IPS DF 4.7 (cell line): ENCODE measurements around the gene COPS9.

ENCODE experiments used
- DNase-seq: peaks from one replicate; pipeline ENCODE4 v3.0.0-alpha.2; 2013; ENCODE audit warnings: low spot score; ENCODE audit errors: extremely low read depth

COPS9 gene

GRCh38 chr2:240149943-240150784 is 14.1 kb upstream of the COPS9 start:
- DNase-seq, result no peak

- DNase-seq, result no peak
Measured at GRCh38 chr2:240147911-240148587, 11.9 kb upstream of the COPS9 start.

GRCh38 chr2:240147382-240147781 is 11.3 kb upstream of the COPS9 start:
- no peak for DNase-seq

GRCh38 chr2:240146627-240147278 is 10.6 kb upstream of the COPS9 start:
- no peak for DNase-seq

GRCh38 chr2:240146141-240146561 is 10.0 kb upstream of the COPS9 start:
- no peak for DNase-seq

GRCh38 chr2:240145461-240145860 is 9.4 kb upstream of the COPS9 start:
- no peak for DNase-seq

- no peak for DNase-seq
Measured at GRCh38 chr2:240144649-240145261, 8.7 kb upstream of the COPS9 start.

GRCh38 chr2:240143801-240144648 is 7.9 kb upstream of the COPS9 start:
- no peak for DNase-seq

GRCh38 chr2:240143276-240143675 is 7.2 kb upstream of the COPS9 start:
- DNase-seq, result no peak

GRCh38 chr2:240142859-240143258 is 6.8 kb upstream of the COPS9 start:
- DNase-seq, result no peak

GRCh38 chr2:240142256-240142775 is 6.2 kb upstream of the COPS9 start:
- no peak for DNase-seq

- no peak for DNase-seq
Measured at GRCh38 chr2:240141736-240142135, 5.6 kb upstream of the COPS9 start.

- DNase-seq, result no peak
Measured at GRCh38 chr2:240140920-240141319, 4.8 kb upstream of the COPS9 start.

- DNase-seq, result no peak
Measured at GRCh38 chr2:240140511-240140910, 4.4 kb upstream of the COPS9 start, which contains the start of gene OTOS. OTOS (minus strand) TSS chr2:240140658; CDS start chr2:240140326, 332 bp downstream.

- DNase-seq, result no peak
Measured at GRCh38 chr2:240139666-240140393, 3.7 kb upstream of the COPS9 start.

- no peak for DNase-seq
Measured at GRCh38 chr2:240139011-240139441, 2.9 kb upstream of the COPS9 start.

GRCh38 chr2:240138254-240138984 is 2.3 kb upstream of the COPS9 start:
- no peak for DNase-seq

GRCh38 chr2:240137596-240138253 is 1.6 kb upstream of the COPS9 start:
- no peak for DNase-seq
